Measurements from ENCODE around the gene LRCH4. TPM values are rescaled to one million over a fixed set of nuclear protein-coding genes. Genes with fewer than 3 reads are reported as not detected.

Gene LRCH4
- total and polyA plus RNA-seq, 2 of the 13 experiments (the other 11 are each of a cell fraction or from before 2014, with no cell fraction given): 7.0 to 9.3 TPM

DNA sequence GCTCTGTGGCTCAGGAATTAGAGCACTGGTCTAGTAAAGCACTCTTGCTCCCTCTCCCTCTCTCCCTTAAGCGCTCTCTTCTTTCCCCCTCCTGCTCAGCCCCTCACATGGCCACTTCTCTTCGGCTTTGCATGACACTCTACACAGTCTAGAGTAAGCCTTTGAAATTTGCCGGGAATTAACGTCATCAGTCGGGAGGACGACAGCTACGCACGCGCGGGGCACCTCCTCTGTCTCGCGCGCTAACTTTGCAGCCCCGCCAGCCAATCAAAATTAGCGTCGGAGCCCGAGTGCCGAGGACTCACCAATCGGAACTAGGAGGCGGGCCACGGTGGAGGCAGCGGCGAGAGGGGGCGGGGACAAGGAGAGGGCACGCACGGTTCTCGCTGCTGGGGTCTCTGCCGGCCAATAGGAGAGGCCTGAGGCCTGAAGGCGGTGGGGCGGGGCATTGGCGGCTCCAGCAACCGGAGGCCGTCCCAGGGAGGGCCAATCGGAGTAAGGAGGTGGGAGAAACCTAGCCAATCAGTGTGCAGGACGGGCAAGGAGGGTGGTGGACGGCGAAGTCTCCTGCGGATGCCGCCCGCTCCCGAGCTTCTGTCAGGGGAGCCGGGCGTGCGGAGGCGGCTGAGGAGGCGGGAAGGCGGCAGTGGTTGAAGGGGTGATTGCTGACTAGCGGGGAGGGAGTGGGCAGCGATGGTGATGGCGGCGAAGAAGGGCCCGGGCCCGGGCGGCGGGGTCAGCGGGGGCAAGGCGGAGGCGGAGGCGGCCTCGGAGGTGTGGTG lies 47.1 kb downstream of the LRCH4 start, which contains the start of gene AGFG2 (continued):
- no peak for TF ChIP-seq ZNF282 (IDR thresholded peaks at IDR 0.05; ENCODE audit: partially characterized antibody)
- TF ChIP-seq, protein P1, sequence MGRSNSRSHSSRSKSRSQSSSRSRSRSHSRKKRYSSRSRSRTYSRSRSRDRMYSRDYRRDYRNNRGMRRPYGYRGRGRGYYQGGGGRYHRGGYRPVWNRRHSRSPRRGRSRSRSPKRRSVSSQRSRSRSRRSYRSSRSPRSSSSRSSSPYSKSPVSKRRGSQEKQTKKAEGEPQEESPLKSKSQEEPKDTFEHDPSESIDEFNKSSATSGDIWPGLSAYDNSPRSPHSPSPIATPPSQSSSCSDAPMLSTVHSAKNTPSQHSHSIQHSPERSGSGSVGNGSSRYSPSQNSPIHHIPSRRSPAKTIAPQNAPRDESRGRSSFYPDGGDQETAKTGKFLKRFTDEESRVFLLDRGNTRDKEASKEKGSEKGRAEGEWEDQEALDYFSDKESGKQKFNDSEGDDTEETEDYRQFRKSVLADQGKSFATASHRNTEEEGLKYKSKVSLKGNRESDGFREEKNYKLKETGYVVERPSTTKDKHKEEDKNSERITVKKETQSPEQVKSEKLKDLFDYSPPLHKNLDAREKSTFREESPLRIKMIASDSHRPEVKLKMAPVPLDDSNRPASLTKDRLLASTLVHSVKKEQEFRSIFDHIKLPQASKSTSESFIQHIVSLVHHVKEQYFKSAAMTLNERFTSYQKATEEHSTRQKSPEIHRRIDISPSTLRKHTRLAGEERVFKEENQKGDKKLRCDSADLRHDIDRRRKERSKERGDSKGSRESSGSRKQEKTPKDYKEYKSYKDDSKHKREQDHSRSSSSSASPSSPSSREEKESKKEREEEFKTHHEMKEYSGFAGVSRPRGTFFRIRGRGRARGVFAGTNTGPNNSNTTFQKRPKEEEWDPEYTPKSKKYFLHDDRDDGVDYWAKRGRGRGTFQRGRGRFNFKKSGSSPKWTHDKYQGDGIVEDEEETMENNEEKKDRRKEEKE (IDR thresholded peaks at IDR 0.05): no peak
- TF ChIP-seq, protein P2, sequence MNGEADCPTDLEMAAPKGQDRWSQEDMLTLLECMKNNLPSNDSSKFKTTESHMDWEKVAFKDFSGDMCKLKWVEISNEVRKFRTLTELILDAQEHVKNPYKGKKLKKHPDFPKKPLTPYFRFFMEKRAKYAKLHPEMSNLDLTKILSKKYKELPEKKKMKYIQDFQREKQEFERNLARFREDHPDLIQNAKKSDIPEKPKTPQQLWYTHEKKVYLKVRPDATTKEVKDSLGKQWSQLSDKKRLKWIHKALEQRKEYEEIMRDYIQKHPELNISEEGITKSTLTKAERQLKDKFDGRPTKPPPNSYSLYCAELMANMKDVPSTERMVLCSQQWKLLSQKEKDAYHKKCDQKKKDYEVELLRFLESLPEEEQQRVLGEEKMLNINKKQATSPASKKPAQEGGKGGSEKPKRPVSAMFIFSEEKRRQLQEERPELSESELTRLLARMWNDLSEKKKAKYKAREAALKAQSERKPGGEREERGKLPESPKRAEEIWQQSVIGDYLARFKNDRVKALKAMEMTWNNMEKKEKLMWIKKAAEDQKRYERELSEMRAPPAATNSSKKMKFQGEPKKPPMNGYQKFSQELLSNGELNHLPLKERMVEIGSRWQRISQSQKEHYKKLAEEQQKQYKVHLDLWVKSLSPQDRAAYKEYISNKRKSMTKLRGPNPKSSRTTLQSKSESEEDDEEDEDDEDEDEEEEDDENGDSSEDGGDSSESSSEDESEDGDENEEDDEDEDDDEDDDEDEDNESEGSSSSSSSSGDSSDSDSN (CRISPR knock-in tag; IDR thresholded peaks at IDR 0.05): peak; percentile 78
- TF ChIP-seq ZMYM3 (CRISPR knock-in tag; IDR thresholded peaks at IDR 0.05): no peak
- TF ChIP-seq, protein P3, sequence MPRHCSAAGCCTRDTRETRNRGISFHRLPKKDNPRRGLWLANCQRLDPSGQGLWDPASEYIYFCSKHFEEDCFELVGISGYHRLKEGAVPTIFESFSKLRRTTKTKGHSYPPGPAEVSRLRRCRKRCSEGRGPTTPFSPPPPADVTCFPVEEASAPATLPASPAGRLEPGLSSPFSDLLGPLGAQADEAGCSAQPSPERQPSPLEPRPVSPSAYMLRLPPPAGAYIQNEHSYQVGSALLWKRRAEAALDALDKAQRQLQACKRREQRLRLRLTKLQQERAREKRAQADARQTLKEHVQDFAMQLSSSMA (CRISPR knock-in tag; IDR thresholded peaks at IDR 0.05): no peak
- TF ChIP-seq HMGA1 (CRISPR knock-in tag; conservative IDR thresholded peaks at IDR 0.05): no peak
- no peak for TF ChIP-seq TEAD2 (CRISPR knock-in tag; IDR thresholded peaks at IDR 0.05)
- no peak for TF ChIP-seq YEATS4 (CRISPR knock-in tag; IDR thresholded peaks at IDR 0.05; ENCODE audit: borderline replicate concordance)
- peak; percentile 31; the same call in 1 of the 2 replicates for TF ChIP-seq MEIS1 (CRISPR knock-in tag; IDR thresholded peaks at IDR 0.05; ENCODE audit: borderline replicate concordance)
- TF ChIP-seq MAF1 (CRISPR knock-in tag; IDR thresholded peaks at IDR 0.05; ENCODE audit: borderline replicate concordance): no peak
- no peak for TF ChIP-seq ZSCAN22 (CRISPR knock-in tag; IDR thresholded peaks at IDR 0.05)
- TF ChIP-seq, protein P4, sequence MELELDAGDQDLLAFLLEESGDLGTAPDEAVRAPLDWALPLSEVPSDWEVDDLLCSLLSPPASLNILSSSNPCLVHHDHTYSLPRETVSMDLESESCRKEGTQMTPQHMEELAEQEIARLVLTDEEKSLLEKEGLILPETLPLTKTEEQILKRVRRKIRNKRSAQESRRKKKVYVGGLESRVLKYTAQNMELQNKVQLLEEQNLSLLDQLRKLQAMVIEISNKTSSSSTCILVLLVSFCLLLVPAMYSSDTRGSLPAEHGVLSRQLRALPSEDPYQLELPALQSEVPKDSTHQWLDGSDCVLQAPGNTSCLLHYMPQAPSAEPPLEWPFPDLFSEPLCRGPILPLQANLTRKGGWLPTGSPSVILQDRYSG (CRISPR knock-in tag; IDR thresholded peaks at IDR 0.05): 0 out of 2 replicates have a peak, but pooled peaks have one; percentile 33
- no peak for TF ChIP-seq ZNF17 (CRISPR knock-in tag; IDR thresholded peaks at IDR 0.05)
- peak; percentile 77 for TF ChIP-seq HDAC2 (CRISPR knock-in tag; IDR thresholded peaks at IDR 0.05)
- TF ChIP-seq HOXA3 (CRISPR knock-in tag; IDR thresholded peaks at IDR 0.05): peak; percentile 76; the same call in 1 of the 2 replicates
- no peak for TF ChIP-seq ZNF841 (CRISPR knock-in tag; IDR thresholded peaks at IDR 0.05; ENCODE audit: borderline replicate concordance)
- TF ChIP-seq SUZ12 (IDR thresholded peaks at IDR 0.05; ENCODE audit: low read depth, low read length): no peak
- TF ChIP-seq FOXA3 (CRISPR knock-in tag; IDR thresholded peaks at IDR 0.05): no peak
- TF ChIP-seq, protein P5, sequence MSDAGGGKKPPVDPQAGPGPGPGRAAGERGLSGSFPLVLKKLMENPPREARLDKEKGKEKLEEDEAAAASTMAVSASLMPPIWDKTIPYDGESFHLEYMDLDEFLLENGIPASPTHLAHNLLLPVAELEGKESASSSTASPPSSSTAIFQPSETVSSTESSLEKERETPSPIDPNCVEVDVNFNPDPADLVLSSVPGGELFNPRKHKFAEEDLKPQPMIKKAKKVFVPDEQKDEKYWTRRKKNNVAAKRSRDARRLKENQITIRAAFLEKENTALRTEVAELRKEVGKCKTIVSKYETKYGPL (CRISPR knock-in tag; IDR thresholded peaks at IDR 0.05): no peak
- peak; percentile 78; the same call in 1 of the 2 replicates for TF ChIP-seq ZNF224 (CRISPR knock-in tag; IDR thresholded peaks at IDR 0.05)
- peak; percentile 67; the same call in 1 of the 2 replicates for TF ChIP-seq ZFX (CRISPR knock-in tag; IDR thresholded peaks at IDR 0.05; ENCODE audit: low read depth)

Measured in HepG2 (cell line).